ENCODE measurements around the gene IL33. TPM values are rescaled to one million over a fixed set of nuclear protein-coding genes. Genes with fewer than 3 reads are reported as not detected.
A peak's percentile ranks its signal among the peaks of the same experiment; 100 is the strongest.

The IL33 gene
- total RNA-seq, 2 donors from 2014 or later: 69.7 to 160 TPM

DNA sequence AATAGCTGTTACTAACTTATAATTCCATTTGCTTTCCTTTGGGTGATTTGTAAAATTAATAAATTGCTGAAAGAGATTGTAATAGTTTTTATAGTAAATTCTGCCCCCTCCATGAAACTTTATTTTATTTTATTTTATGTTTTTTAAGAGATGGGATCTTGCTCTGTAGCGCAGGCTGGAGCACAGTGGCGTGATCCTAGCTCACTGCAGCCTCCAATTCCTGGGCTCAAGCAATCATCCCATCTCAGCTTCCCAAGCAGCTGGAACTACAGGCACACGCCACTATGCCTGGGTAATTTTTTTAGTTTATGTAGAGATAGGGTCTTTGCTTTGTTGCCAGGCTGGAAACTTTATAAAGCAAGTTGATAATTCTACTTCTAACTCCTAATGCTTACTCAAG lies 395 bp downstream of the IL33 start:
- Histone ChIP-seq H3K9me3 (no peaks in the 10 kb centered on the region), H3K4me3 (peak overlapping the region; percentile 63), H3K36me3 (no peaks in the 10 kb centered on the region), H3K27me3 (replicated peaks; ENCODE audit: insufficient read depth) (no peaks in the 10 kb centered on the region), H3K27ac (peak overlapping the region; percentile 76 to 77), H3K4me1 (ENCODE audit: control insufficient read depth in 1 of 2, low read depth in 2 of 2) (peaks cover 4 to 48% of the 10 kb centered on the region in 2 donors)
- TF ChIP-seq, protein P1, sequence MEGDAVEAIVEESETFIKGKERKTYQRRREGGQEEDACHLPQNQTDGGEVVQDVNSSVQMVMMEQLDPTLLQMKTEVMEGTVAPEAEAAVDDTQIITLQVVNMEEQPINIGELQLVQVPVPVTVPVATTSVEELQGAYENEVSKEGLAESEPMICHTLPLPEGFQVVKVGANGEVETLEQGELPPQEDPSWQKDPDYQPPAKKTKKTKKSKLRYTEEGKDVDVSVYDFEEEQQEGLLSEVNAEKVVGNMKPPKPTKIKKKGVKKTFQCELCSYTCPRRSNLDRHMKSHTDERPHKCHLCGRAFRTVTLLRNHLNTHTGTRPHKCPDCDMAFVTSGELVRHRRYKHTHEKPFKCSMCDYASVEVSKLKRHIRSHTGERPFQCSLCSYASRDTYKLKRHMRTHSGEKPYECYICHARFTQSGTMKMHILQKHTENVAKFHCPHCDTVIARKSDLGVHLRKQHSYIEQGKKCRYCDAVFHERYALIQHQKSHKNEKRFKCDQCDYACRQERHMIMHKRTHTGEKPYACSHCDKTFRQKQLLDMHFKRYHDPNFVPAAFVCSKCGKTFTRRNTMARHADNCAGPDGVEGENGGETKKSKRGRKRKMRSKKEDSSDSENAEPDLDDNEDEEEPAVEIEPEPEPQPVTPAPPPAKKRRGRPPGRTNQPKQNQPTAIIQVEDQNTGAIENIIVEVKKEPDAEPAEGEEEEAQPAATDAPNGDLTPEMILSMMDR (IDR thresholded peaks at IDR 0.05): no peak
- ATAC-seq (ENCODE audit: insufficient number of reproducible peaks, low FRiP score, low read depth): no peak
- no peak for DNase-seq (ENCODE audit: low spot score)

DNA sequence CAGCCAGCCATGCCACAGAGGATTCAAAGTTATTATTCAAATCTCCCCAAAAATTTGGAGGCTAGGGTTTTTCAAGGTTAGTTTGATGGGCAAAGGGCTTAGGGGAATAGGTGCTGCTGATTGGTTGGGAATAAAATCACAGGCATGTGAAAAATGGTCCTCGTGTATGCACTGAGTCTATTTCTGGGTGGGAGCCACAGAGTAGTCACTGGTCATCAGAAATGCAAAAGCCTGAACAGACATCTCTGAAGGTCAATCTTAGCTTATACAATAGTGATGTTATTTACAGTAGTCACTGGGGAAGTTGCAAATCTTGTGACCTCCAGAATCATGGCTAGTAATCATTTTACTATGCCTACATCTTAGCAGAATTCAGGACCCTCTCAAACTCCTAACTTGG lies 1.3 kb downstream of the IL33 start:
- peak overlapping the region; percentile 76 to 77 for H3K27ac ChIP-seq
- no peaks in the 10 kb centered on the region for H3K36me3 ChIP-seq
- H3K4me1 ChIP-seq (ENCODE audit: control insufficient read depth in 1 of 2, low read depth in 2 of 2): peaks cover 4 to 58% of the 10 kb centered on the region in 2 donors
- no peaks in the 10 kb centered on the region for H3K27me3 ChIP-seq (replicated peaks; ENCODE audit: insufficient read depth)
- H3K4me3 ChIP-seq: peak overlapping the region; percentile 63
- DNase-seq (ENCODE audit: low spot score): no peak
- ATAC-seq (ENCODE audit: insufficient number of reproducible peaks, low FRiP score, low read depth): no peak
- TF ChIP-seq, protein P1 (IDR thresholded peaks at IDR 0.05): no peak
- no peaks in the 10 kb centered on the region for H3K9me3 ChIP-seq

DNA sequence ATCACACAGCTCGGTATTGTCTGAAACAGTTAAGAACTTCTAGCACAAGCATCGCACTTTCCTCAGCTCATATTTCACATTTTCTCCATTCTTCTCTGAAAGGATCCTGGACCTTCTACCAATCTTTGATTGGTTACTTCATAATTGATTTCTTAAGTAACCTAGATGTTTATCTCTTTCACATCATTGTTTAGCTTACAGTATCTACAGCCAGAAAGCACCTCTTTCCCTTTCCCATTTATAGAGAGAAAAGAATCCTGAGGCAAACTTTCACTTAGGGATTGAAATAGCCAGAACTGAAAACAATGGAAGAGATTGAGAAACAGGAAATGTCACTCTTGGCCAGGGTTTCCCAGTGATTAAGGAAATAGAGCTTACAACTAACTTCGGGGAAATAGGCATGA lies 2.5 kb downstream of the IL33 start:
- TF ChIP-seq, protein P1 (IDR thresholded peaks at IDR 0.05): no peak
- H3K4me1 ChIP-seq (ENCODE audit: control insufficient read depth in 1 of 2, low read depth in 2 of 2): peaks cover 9 to 69% of the 10 kb centered on the region in 2 donors
- H3K27ac ChIP-seq: peak overlapping the region; percentile 76 to 77
- no peaks in the 10 kb centered on the region for H3K27me3 ChIP-seq (replicated peaks; ENCODE audit: insufficient read depth)
- DNase-seq (ENCODE audit: low spot score) (no peak), ATAC-seq (ENCODE audit: insufficient number of reproducible peaks, low FRiP score, low read depth) (peak; percentile 77)
- peak overlapping the region; percentile 63 for H3K4me3 ChIP-seq
- H3K9me3 ChIP-seq: no peaks in the 10 kb centered on the region
- no peaks in the 10 kb centered on the region for H3K36me3 ChIP-seq

DNA sequence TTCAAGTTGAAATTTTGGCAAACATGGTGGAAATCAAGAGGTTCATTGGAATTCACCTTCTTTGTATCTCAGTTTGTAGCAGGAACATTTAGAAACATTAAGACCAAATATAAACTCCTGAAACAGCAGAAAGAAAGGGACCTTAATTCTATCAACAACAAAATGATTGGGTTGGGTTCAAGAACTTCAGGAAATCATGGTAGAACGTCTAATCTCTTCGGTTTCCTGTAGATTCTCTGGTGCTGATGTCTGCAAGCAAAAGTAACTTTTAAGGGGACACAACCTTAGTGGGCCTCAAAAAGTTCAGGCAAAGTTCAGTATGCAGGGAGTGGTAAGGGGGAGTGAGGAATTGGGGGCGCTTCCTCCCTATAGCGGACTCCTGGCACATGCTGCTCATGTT lies 3.4 kb downstream of the IL33 start:
- H3K27ac ChIP-seq: peak overlapping the region; percentile 58 to 61
- no peaks in the 10 kb centered on the region for H3K9me3 ChIP-seq
- H3K4me1 ChIP-seq (ENCODE audit: control insufficient read depth in 1 of 2, low read depth in 2 of 2): peaks cover 15 to 76% of the 10 kb centered on the region in 2 donors
- no peaks in the 10 kb centered on the region for H3K36me3 ChIP-seq
- ATAC-seq (ENCODE audit: insufficient number of reproducible peaks, low FRiP score, low read depth) (no peak), DNase-seq (ENCODE audit: low spot score) (no peak)
- TF ChIP-seq, protein P1 (IDR thresholded peaks at IDR 0.05): no peak
- H3K4me3 ChIP-seq: no peak overlapping the region
- H3K27me3 ChIP-seq (replicated peaks; ENCODE audit: insufficient read depth): no peaks in the 10 kb centered on the region

DNA sequence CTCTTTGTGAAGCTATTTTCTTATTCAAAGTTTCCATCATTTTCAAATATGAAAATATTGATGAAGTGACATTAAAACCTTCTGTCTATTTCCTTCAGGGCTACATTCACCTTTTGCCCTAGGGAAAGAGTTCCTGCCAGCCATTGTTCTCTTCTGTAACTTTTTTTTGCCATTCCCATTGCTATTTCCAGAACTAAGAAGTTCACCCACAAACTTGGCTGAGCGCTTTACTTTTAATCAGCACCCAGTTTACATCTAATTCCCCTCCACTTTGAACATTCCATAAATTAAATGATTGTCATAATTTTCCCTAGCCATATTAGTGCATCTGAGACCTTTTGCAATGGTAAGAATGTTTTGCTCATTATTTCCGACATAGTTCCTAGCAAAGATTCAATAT lies 4.4 kb downstream of the IL33 start:
- DNase-seq (ENCODE audit: low spot score): no peak
- Histone ChIP-seq H3K4me1 (ENCODE audit: control insufficient read depth in 1 of 2, low read depth in 2 of 2) (peaks cover 20 to 80% of the 10 kb centered on the region in 2 donors), H3K27ac (peak overlapping the region; percentile 58 to 61)

More for the DNA sequence above, 4.4 kb downstream of the IL33 start:
- no peaks in the 10 kb centered on the region for H3K9me3 ChIP-seq
- TF ChIP-seq, protein P1 (IDR thresholded peaks at IDR 0.05): no peak
- no peaks in the 10 kb centered on the region for H3K27me3 ChIP-seq (replicated peaks; ENCODE audit: insufficient read depth)
- H3K36me3 ChIP-seq: no peaks in the 10 kb centered on the region
- H3K4me3 ChIP-seq: no peak overlapping the region
- no peak for ATAC-seq (ENCODE audit: insufficient number of reproducible peaks, low FRiP score, low read depth)

Data from thoracic aorta (tissue), 2 donors.